HepG2 (cell line): ENCODE measurements around the gene MTHFD1L. TPM values are rescaled to one million over a fixed set of nuclear protein-coding genes. Genes with fewer than 3 reads are reported as not detected.

Experiments
- BRCA1 ChIP-seq: sonication (generic); formaldehyde crosslinking; IDR thresholded peaks from 2 replicates; pipeline ENCODE4 v1.4.0; 2020; ENCODE audit warnings: missing genetic modification reagents
- HMGXB4 ChIP-seq, 2 experiments: sonication (generic) in 1 of 2; formaldehyde crosslinking in 1 of 2; IDR thresholded peaks; 2 replicates each; pipeline versions ENCODE4 v1.4.0 to v1.6.1; 2018 to 2020; ENCODE audit warnings: missing genetic modification reagents in 2 of 2, borderline replicate concordance in 1 of 2, low read depth in 1 of 2, mild to moderate bottlenecking in 1 of 2, missing biosample characterization in 1 of 2
- LCORL ChIP-seq, 2 experiments: fragments of 450-650 bp in 1 of 2; sonication (generic) in 1 of 2; formaldehyde crosslinking in 1 of 2; IDR thresholded peaks; 2 replicates each; pipeline versions ENCODE4 v1.5.0 to v1.6.1; 2017 to 2020; ENCODE audit warnings: antibody characterized with exemption in 1 of 2, missing genetic modification reagents in 1 of 2
- MIER2 ChIP-seq: IDR thresholded peaks from 2 replicates; pipeline ENCODE4 v1.6.1; 2016; ENCODE audit warnings: missing biosample characterization, missing genetic modification reagents
- PAXIP1 ChIP-seq: sonication (generic); formaldehyde crosslinking; conservative IDR thresholded peaks from 2 replicates; pipeline ENCODE4 v1.4.0; 2020; ENCODE audit warnings: mild to moderate bottlenecking, missing genetic modification reagents, moderate library complexity
- PRMT3 ChIP-seq: sonication (generic); formaldehyde crosslinking; IDR thresholded peaks from 2 replicates; pipeline ENCODE4 v1.8.1; 2022; ENCODE audit warnings: low read depth, mild to moderate bottlenecking, moderate library complexity, missing genetic modification reagents, borderline replicate concordance
- SMYD3 ChIP-seq: sonication (generic); formaldehyde crosslinking; IDR thresholded peaks from 2 replicates; pipeline ENCODE4 v1.8.1; 2023; ENCODE audit warnings: mild to moderate bottlenecking, missing genetic modification reagents
- THAP11 ChIP-seq: IDR thresholded peaks from 2 replicates; pipeline ENCODE4 v1.6.1; 2016; ENCODE audit warnings: missing biosample characterization, missing genetic modification reagents
- YEATS2 ChIP-seq: sonication (generic); formaldehyde crosslinking; IDR thresholded peaks from 2 replicates; pipeline ENCODE4 v1.4.0; 2020; ENCODE audit warnings: missing genetic modification reagents, borderline replicate concordance
- ZNF280D ChIP-seq: sonication (generic); formaldehyde crosslinking; IDR thresholded peaks from 2 replicates; pipeline ENCODE4 v1.5.1; 2020; ENCODE audit warnings: mild to moderate bottlenecking, missing genetic modification reagents
- ZNF337 ChIP-seq: sonication (generic); formaldehyde crosslinking; IDR thresholded peaks from 2 replicates; pipeline ENCODE4 v1.5.1; 2020; ENCODE audit warnings: missing genetic modification reagents, low read depth, mild to moderate bottlenecking, borderline replicate concordance
- ZNF484 ChIP-seq: sonication (generic); formaldehyde crosslinking; IDR thresholded peaks from 2 replicates; pipeline ENCODE4 v1.5.1; 2020; ENCODE audit warnings: mild to moderate bottlenecking, low read depth, missing genetic modification reagents, borderline replicate concordance
- polyA plus RNA-seq, 8 experiments: library from polyadenylated mRNA; depleted of rRNA in 3 of 8; stranded (reverse) in 7 of 8; unstranded in 1 of 8; fragments of >200 nt; fragmentation: Illumina TruSeq in 4 of 8; extraction: Trizol in 4 of 8; gene quantifications; 2 replicates each; pipeline versions ENCODE4 v1.2.1 to v1.2.3, GENCODE V29; 2011 to 2016; ENCODE audit warnings: low read depth in 4 of 8, missing spikeins in 1 of 8, mixed read lengths in 1 of 8; ENCODE audit not compliant: insufficient read depth in 1 of 8
- total RNA-seq, 5 experiments: library from RNA; depleted of rRNA; stranded (reverse); fragments of >200 nt; fragmentation: Illumina TruSeq; extraction: Trizol; gene quantifications; 2 replicates each; pipeline ENCODE4 v1.2.3, GENCODE V29; 2016; ENCODE audit warnings: low read depth in 1 of 5

Gene MTHFD1L
- total and polyA plus RNA-seq, 2 of the 13 experiments (the other 11 are each of a cell fraction or from before 2014, with no cell fraction given), result 24.0 to 39.6 TPM

- TF ChIP-seq PRMT3 (CRISPR knock-in tag), result no peak
- 0 out of 2 replicates have a peak, but pooled peaks have one; percentile 38 for TF ChIP-seq ZNF337 (CRISPR knock-in tag)
- no peak; a peak in 1 of 4 replicates for TF ChIP-seq HMGXB4 (CRISPR knock-in tag; IDR thresholded peaks at IDR 0.05; ENCODE audit: borderline replicate concordance in 1 of 2, low read depth in 1 of 2)
- TF ChIP-seq LCORL (IDR thresholded peaks at IDR 0.05), result peak; percentile 11; the same call in 1 of the 2 replicates
- peak; percentile 78 for TF ChIP-seq LCORL (CRISPR knock-in tag; IDR thresholded peaks at IDR 0.05)
- TF ChIP-seq YEATS2 (CRISPR knock-in tag), result peak; percentile 68; the same call in 1 of the 2 replicates
- peak; percentile 82 for TF ChIP-seq PAXIP1 (CRISPR knock-in tag)
- TF ChIP-seq MIER2 (CRISPR knock-in tag), result no peak
- no peak for TF ChIP-seq ZNF280D
- no peak for TF ChIP-seq ZNF484 (CRISPR knock-in tag)
- no peak for TF ChIP-seq BRCA1
- no peak for TF ChIP-seq SMYD3
- TF ChIP-seq THAP11 (CRISPR knock-in tag), result peak; percentile 47; the same call in 1 of the 2 replicates
Measured at GRCh38 chr6:150881911-150882481, 16.5 kb downstream of the MTHFD1L start (continued).
